ENCODE data around the gene PLCB4.

Gene PLCB4

DNA sequence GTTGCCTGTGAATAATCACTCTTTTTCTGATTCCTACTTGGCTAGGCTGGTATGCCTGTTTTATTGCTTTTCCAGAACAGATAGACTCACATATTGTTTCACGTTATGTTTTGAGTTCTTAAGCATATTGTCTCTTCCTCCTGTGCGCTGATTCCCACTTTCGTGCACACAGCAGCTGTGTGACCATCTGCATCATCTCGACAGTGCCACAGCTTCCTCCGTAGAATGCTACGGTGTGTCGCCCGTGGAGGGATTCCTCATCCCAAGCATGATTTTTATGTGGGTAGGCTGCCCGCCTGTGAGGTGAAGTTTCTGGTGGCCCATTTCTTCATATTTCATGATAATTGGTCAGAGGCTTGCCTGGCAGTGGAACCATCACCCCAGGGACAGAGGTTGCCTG, 31.8 kb downstream of the PLCB4 start:
- in situ Hi-C loops (cut with MboI; ENCODE audit: low sequenced_read_pairs): no loop called here

DNA sequence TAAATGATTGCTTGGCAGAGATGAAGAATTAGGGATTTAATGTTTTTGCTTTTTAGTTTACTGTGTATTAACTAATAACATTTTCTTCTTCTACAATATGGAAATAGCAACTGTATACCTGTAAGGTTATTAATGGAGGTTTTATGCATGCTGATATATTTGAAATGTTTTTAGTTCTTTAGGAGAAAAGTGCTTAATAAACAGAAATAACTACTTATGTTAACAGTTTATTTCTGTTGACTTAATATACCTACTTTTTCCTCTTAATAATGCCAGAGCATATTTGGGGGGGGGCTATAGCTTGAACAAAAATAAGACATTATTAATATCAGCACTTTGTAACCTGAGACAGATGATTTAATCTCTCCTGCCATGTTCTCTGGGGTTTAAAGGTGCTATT, 33.6 kb downstream of the PLCB4 start:
- in situ Hi-C loops (cut with MboI; ENCODE audit: low sequenced_read_pairs): no loop called here

DNA sequence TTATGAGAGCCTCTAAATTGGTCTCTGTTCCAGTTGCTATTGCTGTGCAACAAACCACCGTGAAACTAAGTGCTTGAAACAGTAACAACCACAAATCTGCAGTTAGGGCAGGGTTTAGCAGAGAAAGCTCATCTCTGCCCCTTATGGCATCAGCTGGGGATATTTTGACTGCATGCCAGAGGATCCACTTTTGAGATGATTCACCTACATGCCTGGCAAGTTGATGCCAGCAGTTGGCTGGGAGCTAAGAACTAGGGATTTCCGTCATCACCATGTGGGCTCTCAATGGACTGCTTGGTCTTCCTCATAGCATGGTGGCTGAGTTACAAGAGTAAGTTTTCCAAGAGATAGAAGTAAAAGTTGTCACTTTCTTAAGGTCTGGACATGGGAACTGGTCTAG, 35.1 kb downstream of the PLCB4 start:
- in situ Hi-C loops (cut with MboI; ENCODE audit: low sequenced_read_pairs): no loop called here

DNA sequence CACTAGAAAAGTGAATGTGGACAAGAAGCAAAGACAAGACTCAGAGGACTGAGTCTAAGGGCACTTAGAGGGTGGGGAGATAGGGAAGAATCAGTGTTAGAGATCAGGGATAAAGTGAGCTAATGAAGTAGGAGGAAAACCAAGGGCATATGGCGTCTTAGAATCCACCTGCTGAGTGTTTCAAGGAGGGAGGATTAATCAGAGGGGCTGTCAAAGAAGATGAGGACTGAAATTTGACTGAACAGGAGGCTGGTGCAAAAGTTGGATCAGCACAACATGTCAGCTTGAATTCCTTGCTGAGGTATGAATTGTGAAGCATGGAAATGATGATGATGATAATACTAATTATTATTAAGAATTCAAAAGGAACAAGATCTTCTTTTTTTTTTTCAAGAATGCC, 39.4 kb downstream of the PLCB4 start:
- in situ Hi-C loops (cut with MboI; ENCODE audit: low sequenced_read_pairs): no loop called here

DNA sequence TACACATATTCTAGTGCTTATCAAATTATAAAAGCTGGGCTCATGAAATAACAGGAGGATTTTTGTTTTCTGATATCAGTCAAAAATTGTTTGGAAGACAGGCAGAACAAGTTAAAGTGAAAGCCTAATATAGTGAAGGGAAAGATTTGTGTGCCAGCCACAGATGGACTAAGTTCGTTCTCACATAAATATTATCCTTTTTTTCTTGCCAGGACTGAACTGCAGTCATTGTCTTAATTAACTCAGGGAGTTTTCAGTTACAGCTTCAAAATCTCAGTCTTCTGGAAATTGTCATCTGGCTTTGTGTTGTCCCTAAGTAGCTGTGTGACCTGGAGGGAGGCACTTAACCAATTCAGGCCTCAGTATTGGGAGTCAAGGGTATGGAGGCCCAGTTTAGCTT, 40.7 kb downstream of the PLCB4 start:
- in situ Hi-C loops (cut with MboI; ENCODE audit: low sequenced_read_pairs): no loop called here

DNA sequence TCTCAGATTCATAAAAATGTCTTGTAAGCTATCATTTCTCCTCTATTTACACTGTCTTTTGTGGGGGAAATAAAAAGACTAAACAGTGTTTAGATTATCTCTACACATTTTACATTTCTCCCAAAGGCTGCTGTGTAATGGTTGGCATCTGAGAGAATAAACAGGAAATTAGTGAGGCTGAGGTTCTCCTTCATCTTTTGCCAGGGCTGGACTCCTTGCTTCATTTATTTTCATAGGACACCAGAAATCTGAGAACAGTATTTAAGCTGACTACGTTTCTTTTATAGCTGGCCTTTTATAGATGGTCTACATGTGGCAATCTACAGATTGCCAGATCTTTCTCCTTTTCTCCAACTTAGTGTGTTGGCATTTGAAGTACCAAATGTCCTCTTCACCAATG, 41.5 kb downstream of the PLCB4 start:
- in situ Hi-C loops (cut with MboI; ENCODE audit: low sequenced_read_pairs): no loop called here

DNA sequence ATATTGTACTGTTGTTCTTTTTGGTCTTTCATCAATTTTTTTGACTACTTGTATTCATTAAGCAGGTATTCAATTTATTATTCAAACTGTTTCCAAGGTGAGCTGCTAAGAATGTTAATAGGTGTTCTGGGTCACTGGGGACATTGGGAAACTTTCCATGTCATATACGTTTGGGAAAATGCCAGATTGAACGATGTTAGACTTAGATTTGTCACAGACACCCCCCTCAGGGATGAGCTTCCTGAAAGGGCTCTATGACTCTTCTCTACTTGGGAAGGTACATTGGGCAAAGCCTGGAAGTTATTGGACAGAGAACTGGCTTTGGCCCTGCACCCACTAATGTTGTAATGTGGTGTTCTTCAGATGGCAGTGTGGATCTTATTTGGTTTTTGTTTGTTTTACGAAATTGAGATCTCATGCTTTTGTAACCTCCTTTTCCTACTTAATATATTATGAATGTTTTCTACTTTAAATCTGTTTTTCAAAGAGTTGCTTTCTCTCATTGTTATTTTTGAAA, 42.1 kb downstream of the PLCB4 start:
- in situ Hi-C loops (cut with MboI; ENCODE audit: low sequenced_read_pairs): no loop called here

DNA sequence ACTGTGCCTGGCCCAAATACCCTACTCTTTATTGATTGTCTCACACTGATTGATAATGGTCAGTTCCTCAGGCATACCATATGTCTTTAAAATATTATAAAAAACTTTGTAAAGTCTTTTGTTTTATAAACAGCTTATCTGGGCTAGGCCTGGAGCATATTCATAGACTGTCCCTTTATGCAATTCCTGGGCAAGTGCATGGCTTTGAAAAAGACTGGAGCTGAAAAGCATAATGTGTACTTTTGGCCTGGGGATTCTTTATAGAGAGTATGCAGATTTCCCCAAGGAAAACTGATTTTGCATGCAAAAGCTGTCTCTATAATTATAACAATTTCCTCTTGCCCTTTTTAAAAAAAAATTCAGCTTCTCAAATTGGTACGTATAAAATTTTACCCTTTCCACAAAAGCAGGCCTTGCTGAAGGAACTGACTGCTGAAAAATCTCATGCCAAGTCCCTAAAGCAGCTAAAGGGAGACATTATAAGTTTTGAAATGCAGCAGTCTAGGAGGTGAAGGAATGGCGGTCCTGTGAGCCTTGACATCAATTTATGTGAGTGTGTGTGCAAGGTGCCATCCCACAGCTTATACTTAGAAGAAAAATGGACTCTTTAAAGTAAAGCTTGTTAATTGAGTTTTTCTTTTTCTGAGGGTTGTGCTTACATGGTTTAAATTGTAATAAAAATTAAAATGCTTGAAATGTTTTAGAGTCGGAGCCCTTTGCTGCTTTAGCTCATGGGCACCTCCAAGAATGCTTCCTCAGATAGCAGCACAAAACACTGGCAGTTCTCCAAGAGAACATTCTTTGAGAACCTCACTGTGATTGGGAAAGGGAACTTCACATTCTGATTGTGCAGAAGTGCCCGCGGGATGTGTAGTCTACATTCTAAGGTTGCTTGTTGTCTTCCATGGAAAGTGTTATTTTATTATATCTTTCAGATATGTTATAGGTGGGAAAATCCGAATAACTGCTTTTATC, 43.9 kb downstream of the PLCB4 start:
- in situ Hi-C loops (cut with MboI; ENCODE audit: low sequenced_read_pairs): no loop called here

DNA sequence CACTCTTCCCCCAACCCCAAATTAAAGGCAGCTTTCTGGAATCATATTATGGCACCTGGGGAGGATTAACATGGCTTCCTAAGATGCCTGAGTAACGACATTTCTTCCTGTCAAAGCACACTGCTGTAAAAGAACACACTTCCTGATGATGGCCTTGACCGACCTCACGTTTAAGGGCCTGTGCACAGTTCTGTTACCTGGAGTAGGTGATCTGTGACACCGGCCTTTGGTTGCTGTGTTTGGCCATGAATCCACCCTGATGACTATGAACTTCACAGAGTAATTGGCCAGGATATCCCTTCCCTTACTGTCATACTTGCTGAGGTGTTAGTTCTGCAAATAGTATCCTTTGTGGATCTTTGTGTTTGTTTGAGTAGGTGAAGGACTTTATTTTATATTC, 45.8 kb downstream of the PLCB4 start:
- in situ Hi-C loops (cut with MboI; ENCODE audit: low sequenced_read_pairs): no loop called here

DNA sequence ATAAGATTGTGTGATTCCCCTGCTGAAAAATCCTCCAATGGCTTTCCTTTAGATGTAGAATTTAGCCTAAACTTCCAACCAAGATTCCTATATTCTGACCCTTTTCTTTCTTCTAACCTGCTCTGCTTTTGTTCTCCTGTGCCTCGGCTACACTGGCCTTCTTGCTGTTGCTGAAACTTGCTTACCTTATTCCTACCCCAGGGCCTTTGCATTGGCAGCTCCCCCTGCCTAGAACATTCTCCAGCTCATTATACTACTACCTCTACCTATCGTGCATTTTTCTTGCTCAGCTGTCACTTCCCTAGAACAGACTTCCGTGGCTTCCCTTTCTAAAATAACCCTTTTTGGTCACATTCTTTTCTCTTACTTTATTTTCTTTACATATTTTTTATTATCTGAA, 48.7 kb downstream of the PLCB4 start:
- in situ Hi-C loops (cut with MboI; ENCODE audit: low sequenced_read_pairs): no loop called here

DNA sequence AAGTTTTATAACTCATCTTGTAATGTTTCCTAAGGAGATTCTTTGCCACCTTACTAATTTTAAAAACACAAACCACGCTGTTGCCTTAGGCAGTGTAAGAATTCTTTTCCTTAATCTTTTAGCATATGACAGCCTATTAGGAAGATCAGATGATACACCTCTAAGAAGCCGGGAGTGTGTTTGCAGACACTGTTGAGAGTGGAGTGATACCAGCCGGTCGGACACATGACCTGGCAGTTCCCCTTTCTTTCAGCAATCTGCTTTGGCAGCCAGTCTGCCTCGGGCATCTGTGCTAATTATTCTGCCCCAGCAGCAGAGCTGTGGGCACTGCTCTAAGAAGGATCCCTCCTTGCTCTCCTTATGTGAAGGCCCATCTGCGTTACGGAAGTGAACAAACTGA, 50.9 kb downstream of the PLCB4 start:
- in situ Hi-C loops (cut with MboI; ENCODE audit: low sequenced_read_pairs): no loop called here

DNA sequence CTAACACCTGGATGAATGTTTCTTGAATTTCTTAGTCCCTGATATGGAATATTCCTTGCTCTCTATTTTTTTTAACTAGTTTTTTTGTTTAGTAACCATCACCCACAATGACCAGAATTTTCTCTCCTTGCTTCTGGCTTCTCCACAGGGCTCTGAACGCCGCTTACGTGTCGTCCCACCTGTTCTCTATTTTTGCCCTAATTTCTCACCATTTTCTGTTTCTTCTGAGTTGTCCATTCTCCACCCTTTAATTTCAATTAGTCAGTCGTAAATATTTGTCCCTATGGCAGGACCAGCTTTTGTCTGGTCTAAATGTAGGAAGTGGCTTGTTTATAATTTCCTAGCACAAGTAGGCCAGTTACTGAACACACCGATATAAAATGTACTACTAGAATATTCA, 52.3 kb downstream of the PLCB4 start:
- in situ Hi-C loops (cut with MboI; ENCODE audit: low sequenced_read_pairs): no loop called here

DNA sequence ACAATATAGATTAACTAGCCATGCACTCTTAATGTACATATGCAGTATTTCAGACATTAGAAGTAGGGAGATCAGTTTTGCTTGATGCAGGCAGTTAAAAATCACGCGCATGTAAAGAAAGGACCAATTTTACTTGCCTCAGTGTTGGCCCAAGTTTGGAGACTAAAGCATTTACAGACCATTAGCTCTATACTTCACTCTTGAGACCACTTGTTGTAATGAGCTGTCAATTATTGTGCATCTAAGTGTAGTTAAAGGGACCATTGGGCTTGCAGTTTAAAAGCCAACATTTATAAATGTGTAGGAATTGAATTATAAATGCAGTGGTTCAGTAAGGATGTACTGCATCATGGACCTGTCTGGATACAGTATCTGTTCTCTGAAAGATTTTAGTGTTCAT, 53.7 kb downstream of the PLCB4 start:
- in situ Hi-C loops (cut with MboI; ENCODE audit: low sequenced_read_pairs): no loop called here

DNA sequence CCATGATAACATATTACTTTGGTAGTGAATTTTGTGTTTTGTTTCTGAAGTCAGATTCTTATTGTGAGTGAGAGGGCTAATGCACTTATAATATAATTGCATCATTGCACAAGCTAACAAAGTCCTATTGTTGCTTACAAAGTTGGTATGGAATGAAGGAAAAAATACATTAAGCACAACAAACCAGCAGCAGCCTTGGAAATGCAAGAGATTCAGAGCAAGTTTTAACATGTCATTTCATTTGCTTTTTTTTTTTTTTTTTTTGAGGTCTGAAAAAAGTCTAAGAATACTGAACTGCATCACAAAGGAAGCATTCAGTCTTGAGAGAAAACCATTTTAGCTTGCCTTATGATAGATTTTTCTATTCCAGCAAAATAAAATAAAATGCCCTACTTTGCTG, 57.6 kb downstream of the PLCB4 start:
- in situ Hi-C loops (cut with MboI; ENCODE audit: low sequenced_read_pairs): no loop called here

DNA sequence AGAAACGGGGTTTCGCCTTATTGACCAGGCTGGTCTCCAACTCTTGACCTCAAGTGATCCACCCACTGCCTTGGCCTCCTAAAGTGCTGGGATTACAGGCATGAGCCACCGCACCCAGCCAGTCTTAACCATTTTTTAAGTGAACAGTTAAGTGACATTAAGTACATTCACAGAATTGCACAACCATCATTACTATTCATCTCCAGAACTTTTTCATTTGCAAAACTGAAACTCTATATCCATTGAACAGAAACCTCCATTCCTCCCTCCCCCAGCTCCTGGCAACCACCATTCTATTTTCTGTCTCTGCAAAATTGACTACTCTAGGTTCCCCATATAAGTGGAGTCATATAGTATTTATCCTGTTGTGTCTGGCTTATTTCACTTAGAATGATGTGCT, 59.7 kb downstream of the PLCB4 start:
- in situ Hi-C loops (cut with MboI; ENCODE audit: low sequenced_read_pairs): no loop called here

DNA sequence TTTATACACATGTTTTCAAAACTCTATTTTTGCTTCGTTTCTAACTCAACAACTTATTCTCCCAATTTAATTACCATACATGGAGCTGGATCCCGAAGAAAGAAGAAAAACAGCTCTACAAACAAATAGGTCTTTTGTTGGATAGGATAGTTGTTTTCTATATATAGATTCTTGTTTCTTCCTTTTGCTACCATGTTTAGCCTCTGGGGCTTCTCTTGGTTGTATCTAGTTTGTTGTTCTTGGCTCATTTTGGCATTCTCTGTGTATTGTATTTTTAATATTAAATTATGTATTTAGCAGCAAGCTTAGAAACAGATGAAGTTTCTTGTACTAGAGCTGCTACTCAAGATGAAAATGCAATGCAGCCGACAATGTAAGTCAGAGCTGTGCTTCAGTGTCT, 60.9 kb downstream of the PLCB4 start:
- in situ Hi-C loops (cut with MboI; ENCODE audit: low sequenced_read_pairs): no loop called here

DNA sequence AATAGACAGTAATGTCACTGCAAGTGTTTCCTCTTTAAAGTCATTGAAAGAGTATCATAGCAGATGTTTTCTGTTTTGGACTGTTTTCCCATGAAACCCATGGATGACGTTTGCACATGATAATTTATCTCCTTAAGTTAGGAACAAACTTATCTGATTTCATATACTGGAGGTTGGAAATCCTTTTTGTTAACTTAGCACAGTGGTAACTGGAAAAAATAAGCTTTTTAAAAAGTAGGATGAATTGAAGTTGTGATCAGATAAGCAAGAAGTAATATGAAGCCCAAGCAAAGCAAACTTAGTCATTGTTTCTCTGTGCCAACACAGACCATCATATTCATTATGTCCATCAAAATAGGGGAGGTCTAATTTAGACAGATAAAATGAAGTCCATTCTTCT, 61.6 kb downstream of the PLCB4 start:
- in situ Hi-C loops (cut with MboI; ENCODE audit: low sequenced_read_pairs): no loop called here

DNA sequence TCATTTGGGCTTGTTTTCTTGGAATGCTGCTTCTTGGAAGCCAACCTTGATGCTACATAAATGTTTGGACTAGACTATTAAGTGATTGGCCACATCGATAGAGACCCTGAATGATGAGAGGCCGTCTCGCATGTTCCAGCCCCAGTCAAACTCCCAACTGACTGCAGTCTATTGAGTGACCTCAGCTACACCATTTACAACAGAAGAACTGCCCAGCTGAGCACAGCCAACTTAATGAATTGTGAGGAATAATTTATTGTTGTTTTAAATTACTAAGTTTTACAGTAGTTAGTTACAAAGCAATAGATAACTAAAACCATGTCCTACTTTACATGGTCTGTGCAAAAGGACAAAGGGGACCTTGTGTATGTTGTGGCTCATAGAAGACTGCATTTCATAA, 63.0 kb downstream of the PLCB4 start:
- in situ Hi-C loops (cut with MboI; ENCODE audit: low sequenced_read_pairs): no loop called here

DNA sequence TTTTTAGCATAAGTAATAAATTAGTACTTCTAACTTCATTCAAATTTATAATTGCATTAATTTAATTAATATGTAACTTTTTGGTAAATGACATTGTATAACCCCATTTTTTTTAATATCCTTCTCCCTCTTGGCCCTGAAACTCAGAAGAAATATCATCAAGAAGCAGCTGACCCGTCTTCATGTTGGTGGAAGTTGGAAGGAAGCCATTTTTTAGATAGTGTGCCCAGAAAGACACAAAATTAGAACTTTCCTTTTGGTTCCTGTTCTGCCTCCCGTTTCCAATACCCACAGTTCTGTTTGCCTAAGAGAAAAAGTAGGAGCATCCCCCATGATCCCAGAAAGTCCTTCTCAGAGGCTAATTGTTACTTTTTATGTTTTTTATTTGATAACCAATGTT, 65.5 kb downstream of the PLCB4 start:
- in situ Hi-C loops (cut with MboI; ENCODE audit: low sequenced_read_pairs): no loop called here

DNA sequence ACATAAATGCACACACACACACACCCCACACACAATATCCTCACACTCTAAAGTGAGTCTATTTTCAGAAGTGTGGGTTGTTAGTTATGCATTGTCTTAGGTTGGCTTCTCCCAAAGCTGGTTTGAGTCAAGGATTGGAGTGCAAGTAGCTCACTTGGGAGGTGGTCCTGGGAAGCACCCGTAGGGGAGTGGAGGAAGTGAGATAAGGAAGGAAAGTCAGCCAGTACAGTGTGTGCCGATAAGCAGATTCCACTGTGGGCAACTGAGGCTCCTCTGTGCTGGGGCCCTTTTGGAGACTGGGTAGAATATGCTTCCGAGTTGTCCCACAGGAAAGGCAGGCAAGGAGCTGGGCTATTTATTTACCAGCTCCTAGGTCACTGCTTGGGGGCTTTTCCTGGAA, 67.2 kb downstream of the PLCB4 start:
- in situ Hi-C loops (cut with MboI; ENCODE audit: low sequenced_read_pairs): no loop called here

DNA sequence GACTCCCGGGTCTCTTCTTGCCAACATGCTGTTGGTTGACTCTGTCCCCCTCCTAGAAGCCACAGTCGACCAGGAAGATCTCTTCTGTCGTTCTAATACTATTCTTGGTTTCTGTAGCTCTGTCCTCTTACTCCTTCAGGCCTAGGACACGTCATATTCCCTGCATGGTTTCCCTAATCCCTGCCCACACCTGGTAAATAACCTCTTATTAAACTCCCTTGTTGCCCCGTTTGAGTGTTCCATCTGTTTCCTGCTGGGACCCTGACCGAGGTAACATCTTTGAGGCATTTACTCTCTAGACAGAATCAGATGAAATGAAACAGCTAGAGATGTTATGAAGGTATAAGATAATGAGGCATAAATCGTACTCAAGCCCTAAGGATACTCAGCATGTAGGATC, 68.1 kb downstream of the PLCB4 start:
- in situ Hi-C loops (cut with MboI; ENCODE audit: low sequenced_read_pairs): no loop called here

DNA sequence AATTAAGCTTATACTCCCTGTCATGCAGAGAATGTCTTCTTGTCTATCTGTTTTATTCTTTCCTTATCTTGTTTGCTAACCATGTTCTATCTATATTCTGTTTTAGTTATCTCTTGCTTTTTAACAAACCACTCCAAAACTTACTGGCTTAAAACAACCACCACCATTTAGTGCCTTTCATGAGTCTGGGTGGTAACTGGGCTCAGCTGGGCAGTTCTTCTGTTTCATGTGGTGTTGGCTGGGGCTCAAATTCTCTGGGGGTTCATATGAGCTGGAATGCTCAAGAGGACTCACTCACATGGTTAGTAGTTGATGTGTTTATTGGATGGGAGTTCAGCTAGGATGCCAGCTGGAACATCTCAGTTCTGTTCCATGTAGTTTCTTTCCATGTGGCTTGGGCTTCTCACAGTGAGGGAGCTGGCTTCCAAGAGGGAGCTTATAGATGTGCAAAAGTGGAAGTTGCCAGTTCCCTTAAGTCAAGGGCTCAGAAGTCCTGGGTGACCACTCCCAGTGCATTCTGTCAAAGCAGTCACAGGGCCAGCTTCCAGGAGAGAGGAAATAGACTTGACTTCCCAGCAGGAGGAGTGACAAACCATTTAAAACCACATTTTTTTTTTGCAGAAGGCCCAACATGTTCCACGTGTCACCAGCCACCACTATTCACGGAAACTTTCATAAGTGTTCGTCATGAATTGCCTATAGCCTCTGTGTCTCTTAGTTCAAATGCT, 70.4 kb downstream of the PLCB4 start:
- in situ Hi-C loops (cut with MboI; ENCODE audit: low sequenced_read_pairs): no loop called here
